NCI-H2227 (cell line): Measurements from ENCODE around the gene DAPP1.

ENCODE experiments used
- DNase-seq: peaks from one replicate; lab custom pipeline; 2025; ENCODE audit not compliant: unreplicated experiment; lab: John Stamatoyannopoulos, UW

The DAPP1 gene

DNA sequence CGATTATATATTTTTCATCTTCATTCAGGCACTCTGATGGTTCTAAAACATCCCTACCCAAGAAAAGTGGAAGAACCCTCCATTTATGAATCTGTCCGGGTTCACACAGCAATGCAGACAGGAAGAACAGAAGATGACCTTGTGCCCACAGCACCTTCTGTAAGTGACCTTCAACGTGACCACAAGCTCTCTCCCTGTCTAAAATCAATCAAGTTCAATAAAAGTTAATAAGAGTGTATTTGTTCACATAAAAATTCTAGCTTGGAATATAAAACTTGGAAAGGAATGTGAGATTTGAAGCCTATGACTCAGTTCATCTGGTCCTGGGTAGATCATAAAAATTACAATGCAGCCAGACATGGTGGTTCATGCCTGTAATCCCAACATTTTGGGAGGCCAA lies 36.6 kb downstream of the DAPP1 start:
- DNase-seq: no peak

DNA sequence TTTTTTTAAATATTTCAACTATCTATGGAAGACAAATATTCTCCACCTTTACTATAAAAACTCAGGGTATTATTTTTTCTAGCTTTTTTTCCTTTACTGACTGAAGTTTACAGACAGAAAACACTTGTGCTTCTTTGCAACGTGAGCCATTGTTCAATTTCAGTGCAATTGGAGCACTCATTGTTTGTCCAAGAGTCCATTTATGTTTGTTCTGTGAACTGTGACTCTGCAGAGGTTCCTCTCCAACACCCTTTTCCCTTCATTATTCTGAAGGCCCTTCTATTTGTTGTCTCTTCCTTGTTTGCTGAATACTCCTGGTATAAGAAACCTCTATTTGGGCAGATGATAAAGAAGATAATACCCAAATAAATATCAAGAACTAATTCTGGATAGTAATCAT lies 37.4 kb downstream of the DAPP1 start:
- no peak for DNase-seq

DNA sequence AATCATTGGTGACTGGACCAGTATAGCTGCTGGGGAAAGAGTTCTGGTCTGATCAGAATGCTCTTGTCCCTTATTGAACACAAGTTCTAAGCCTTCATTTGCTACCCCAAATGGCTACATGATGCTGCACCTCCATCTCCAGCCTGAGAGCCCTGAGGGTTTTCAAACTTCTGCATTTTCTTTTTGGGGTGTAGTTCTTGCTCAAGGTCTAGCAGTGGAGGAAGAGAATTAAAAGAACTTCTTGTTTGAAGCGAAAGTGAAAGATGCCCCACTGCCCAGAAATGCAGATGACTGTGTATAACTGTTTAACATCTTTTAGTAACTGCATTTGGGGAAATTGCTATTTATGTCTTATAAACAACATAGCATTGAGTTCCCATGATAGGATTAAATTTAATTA lies 39.1 kb downstream of the DAPP1 start:
- DNase-seq: no peak

DNA sequence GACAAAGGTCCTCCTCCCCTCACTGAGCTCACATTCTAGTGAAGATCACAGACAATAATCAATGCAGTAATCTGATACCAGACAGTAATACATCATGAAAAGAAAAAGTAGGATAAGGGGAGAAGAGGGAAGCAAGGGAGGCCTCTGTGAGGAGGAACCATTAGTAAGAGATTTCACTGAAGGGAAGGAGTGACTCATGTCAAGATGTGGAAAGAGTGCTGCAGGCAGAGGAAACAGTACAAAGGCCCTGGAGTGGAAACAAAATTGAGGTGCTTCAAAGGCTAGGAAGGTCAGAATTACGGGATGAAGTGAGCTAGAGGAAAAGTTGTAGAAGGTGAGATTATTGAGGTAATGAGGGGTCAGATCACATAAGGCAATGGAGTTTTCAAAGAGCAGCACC lies 39.5 kb downstream of the DAPP1 start:
- DNase-seq: no peak

DNA sequence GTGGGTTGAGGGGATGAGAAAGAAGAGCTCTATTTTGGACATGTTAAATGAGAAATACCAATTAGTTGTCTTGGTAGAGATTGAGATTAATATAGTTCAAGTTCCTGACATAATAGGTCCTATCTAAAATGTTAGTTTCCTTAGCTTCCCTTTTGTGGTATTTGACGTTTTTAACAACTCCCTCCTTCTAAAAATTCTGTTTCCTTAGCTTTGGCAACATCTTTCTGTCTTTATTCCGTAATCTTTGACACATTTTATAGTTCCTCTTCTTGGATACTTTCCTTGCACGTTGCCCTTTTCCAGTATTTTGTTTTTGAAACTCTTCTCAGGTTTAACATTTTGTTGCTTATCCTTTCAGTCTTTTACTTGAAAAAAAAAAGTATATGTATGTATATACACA lies 40.7 kb downstream of the DAPP1 start:
- no peak for DNase-seq

DNA sequence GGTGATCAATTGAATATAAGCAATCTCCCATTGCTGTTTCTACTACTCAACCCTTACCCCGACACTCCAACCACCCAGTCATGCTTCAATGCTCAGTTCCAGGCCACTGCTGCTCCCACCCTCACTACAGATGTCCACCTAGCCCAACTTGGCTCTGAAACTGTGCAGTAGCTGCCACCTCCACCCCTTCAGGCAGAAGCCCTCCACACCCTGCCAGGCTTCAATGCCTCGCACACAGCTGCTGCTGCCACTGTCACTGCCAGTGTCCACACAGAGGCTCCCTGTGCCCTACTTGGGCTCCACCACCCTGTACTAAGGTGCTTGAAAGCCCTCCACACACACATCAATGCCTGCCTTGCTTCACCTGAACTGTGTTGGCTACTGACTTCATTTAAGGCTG lies 43.0 kb downstream of the DAPP1 start:
- DNase-seq: no peak

DNA sequence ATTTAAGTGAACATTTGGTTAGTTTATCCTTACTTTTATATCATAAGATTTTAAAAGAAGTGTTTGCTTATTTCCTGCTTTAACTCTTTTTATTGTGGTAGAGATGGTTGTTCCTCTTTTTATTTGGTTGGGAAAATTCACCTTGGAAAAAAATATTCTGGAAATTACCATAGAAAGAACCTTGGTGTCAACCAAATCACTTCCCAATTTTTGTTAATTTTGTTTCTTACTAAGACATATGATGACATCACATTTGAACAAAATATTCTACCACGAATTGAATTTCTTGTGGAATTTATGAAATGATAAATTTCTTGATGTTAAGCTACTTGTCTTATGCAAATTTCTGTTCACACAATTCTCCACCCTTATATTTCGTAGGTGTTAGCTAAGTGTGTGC lies 43.9 kb downstream of the DAPP1 start:
- no peak for DNase-seq

DNA sequence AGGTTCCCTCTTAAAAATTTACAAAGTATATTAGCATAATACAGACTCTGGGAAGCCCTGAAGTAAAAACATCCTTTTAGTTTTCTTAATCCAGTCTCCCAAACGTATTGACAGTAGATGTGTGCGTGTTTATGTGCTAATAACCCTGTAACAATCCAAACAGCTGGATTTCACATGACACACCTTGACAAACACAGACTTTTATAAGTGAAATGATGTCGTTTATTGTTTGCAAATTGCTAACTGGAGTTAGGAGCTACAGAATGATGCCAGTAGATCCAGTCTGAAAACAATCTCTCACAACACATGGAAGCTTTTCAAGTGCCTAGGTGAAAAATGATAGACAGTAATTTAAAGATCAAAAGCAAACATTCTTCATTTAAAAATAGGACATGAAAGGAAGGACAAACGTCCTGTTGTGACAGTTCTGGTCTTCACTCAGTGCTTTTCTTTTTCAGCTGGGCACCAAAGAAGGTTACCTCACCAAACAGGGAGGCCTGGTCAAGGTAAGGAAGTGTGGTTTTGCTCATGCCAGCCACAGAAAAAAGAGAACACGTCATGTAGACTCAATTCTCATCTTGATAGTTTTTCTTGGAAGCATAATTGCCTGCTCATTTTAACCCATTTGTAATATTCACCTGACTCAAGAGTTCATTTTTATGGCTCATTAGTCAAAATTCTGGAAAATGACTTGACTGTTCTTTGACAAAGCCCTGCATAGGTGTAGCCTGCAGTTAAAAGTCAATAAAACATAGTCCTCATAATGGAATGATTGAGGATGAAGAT lies 44.7 kb downstream of the DAPP1 start:
- no peak for DNase-seq

DNA sequence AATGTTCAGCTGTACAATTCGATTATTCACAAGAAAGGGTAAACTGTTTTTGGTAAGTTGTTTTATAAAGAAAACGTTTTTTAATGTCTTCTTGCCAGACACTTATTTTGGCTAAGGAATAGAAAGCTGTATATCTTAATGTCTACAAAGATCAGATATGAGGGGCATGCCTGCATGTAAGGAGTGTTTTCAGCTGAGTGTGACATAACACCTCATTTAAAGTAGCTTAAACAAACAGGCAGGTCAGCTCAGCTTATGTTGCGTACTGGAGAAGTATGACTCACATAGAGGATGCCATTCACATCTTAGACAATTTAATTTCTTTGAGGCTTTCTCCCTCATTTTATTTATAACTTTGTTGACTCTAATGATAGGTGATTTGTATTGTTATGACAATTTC lies 47.2 kb downstream of the DAPP1 start:
- DNase-seq: no peak

DNA sequence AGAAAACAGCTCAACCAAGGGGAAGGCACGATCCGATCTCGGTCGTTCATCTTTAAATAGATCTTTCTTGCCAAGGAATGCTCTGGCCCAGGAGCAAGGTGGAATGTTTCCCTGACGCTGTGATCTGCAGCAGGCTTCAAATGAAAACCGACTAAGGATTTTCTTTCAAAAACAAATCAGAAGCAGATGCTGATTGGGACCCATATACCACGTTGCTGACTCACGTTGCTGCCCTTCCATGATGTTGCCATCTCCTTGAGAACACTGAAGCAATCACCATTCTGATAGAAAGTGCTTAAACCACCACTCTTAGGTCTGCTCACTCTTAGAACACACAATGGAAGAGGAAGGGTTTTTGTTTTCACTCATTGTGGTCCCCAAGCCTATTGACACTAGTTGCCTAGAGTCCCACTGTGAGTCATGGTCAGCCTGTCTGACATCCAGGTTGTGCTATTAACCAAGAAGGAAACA lies 51.5 kb downstream of the DAPP1 start:
- no peak for DNase-seq

DNA sequence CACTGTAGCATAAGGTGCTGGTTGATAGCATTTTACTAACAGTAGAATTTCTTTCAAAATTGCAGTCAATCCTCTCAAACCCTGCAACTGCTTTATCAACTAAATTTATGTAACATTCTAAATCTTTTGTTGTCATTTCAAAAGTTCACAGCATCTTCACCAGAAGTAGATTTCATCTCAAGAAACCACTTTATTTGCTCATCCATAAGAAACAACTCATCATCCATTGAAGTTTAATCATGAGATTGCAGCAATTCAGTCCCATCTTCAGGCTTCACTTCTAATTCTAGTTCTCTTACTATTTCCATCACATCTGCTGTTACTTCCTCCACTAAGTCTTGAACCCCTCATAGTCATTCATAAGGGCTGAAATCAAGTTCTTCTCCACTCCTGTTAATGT lies 55.9 kb downstream of the DAPP1 start:
- DNase-seq: no peak

DNA sequence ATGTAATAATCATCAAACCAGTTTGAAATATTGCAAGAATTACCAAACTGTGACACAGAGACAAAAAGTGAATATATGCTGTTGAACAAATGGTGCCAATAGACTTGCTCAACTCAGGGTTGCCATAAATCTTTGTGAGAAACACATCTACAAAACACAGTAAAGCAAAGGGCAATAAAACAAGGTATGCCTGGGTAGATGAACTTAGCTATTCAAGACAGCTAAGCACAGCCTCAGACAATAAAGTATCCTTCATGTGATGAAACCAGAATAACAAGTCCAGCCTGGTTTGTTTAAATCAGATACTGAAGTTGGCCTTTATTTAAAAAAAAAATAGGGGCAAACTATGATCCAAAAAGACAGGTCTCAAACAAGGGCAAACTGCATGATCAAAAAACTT lies 58.4 kb downstream of the DAPP1 start:
- no peak for DNase-seq

DNA sequence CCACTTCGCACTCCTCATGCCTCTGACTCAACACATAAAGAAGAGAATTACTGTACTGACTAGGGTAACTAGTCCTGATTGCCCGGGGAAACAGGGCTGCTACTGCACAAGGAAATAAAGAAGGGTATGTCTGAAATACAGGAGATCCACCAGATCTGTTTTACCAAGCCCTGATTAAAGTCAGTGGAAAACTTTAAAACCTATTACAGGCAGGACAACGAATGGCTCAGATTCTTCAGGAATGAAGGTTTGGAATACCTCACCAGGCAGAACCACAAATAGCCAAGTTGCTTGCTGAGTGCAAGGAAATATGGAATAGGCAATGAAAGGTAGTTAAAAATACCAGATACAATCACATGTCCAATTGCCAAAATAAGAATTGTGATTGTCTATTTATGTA lies 60.3 kb downstream of the DAPP1 start:
- no peak for DNase-seq

DNA sequence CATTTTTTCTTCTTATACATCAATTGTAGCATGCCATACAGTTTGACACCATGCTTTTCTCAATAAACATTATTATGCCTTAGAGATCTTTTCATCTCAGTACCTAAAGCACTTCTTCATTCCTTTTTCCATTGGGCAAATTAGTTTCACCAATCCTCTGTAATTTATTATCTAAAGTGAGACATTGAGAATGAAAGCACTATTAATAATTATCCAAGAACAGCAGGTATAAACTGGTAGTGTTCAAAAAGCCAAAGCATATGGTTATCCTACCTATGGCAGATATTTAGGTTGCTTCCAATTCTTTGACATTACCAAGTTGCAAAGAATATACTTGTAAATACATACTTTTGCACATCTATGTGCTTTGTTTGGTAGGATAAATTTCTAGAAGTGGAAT lies 62.0 kb downstream of the DAPP1 start:
- no peak for DNase-seq

DNA sequence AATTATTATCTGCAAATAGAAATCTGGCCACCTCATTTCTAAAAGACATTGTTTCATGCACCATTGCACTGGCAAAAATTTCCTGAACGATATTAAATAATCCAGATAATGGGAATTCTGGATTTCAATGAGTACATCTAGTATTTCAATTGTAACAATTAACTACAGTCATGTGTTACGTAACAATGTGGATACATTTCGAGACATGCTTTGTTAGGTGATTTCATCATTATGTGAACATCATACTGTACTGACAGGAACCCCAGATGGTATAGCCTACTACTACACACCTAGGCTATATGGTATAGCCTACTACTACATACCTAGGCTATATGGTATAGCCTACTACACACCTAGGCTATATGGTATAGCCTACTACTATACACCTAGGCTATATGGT lies 62.8 kb downstream of the DAPP1 start:
- DNase-seq: no peak

DNA sequence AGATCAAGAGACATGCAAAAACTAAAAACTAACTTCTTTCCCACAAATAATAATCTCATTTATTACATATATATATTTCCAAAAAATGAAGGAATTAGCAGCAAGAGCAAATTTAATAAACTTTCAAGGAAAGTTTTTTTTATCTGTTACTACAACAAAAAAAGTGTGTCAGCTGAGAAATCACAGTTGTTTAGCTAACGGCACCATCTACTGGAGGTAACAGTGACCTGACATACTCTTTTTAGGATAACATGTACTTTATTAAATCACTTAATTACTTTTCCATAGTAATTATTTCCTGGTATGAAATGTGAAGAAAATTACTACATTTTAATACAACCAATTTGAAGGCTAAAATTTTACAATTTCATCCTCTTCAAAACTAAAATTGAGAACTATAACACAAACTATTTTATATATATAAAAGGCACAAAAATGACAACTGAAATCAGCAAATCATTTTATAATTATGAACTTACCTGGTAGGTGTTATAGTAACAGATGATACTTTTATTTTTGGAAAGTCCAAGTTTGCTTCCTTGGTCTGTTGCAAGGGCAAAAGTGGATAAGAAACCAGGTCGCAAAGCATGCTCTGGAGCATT lies 68.5 kb downstream of the DAPP1 start:
- peak; percentile 12 for DNase-seq

DNA sequence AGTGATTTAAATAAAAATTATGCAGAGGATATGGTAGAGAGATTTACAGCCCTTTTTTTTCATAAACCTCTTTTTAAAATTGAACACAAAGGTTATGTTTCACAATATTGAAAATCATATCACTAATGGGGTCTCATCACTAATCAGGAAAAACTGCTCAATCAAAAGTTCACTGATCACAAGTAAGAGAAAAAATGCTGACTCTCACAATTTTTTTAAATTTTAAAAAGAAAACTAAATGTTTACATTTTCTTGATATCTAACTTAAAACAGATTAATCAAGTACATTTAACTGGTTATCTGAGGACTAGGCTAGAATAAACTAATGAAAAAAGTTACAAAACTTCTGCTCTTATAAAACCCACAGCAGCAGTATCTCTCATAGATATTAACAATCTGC lies 69.1 kb downstream of the DAPP1 start:
- no peak for DNase-seq

DNA sequence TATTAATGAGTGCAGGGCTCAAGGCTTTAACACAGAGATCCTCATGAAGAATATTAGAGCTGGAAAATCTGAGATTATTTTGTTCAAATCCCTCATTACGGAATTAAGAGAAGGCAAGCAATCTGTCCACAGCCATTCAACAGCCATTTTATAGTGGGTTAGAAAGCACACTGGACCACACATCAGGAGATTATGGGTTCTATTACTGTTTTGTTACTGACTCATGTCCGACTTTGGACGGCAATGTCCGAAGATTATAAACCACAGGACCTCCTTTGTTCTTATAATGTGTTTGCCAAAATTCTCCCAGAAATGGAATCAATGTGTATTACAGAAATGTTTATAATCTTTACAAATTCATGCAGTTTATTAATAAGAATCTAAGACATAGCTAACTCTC lies 69.5 kb downstream of the DAPP1 start:
- DNase-seq: no peak

DNA sequence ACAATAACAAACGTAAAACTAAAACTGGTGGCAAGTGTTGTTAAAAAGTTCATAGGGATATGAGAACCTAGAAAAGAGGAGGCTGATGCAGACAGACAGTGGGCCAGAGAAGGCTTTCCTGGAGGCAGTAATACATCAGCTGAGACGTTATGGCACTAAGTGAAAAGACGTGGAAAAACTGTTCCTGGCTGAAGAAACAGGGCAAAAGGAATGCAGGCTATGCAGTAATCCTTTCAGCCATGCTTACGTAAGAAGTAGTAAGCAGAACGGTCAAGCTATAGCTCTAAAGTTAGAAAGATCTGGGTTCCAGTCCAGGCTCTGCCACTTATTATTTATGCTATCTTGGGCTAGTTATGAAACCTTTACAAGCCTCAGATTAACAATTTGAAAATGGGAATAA lies 71.2 kb downstream of the DAPP1 start:
- no peak for DNase-seq

DNA sequence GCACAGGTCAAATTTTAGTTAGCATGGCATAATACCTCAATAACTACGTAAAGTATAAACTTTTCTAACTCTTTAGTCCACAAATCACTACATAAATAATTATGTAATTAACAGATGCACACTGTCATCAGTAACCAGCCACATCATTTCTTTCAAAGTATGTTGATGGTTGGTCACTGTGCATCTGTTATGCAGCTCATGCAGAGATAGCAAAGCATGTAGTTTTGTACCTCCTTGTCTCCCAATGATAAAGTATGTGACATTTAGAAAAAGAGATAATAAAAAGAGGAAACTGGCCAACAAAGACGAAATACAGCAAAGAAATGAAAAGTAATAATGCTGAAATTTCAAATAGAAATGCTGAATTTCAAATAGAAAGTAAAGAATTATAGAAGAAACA lies 74.7 kb downstream of the DAPP1 start:
- DNase-seq: no peak

DNA sequence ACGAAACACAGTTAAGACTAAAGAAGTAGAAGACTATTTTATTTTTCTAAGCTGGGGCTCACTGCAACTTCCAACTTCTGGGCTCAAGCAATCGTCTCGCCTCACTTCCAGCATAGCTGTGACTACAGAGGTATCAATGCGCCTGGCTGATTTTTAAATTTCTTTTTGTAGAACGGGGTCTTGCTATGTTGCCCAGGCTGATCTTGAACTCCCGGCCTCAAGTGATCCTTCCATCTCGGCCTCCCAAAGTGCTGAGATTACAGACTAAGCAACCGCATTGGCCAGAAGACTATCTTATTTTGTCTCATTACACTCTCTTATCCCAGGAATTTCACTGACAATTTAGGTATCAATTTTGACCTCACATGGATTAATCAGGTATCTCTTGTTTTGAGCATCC lies 76.4 kb downstream of the DAPP1 start:
- no peak for DNase-seq

DNA sequence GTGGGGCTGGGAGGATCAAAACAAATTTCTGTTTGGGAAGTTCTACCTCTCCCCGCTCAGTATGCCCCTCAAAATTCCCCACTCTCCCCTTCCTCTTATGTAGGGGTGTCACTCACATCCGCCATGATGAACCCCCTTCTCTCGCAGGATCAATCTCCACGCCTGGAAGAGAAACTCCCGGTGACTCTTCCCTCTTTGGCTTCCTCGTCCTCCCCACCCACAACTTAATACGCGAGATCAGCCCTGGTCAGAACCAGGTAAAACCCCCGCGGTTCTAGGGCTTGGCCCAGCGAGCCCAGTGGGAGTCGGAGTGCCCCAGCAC lies 77.2 kb downstream of the DAPP1 start:
- DNase-seq: no peak
